H1 (cell line): Measurements from ENCODE around the gene SMIM28. TPM values are rescaled to one million over a fixed set of nuclear protein-coding genes. Genes with fewer than 3 reads are reported as not detected.

Experiments
- CTCF ChIA-PET: fragments of 300-600 bp; sonication (Branson Sonifier 250); formaldehyde crosslinking; loops from one replicate; lab custom pipeline; 2021; ENCODE audit not compliant: partially characterized antibody; lab: Charles Lee
- POLR2A ChIA-PET: fragments of 300-600 bp; sonication (Branson Sonifier 250); formaldehyde crosslinking; loops from one replicate; lab custom pipeline; 2021; ENCODE audit warnings: inconsistent platforms; ENCODE audit not compliant: partially characterized antibody; lab: Charles Lee
- DNase-seq, 2 experiments: peaks; one replicate each; pipeline versions ENCODE4 v3.0.0 to v3.0.0-alpha.2; 2010 to 2022; ENCODE audit warnings: low spot score in 2 of 2, low read depth in 1 of 2, mixed read lengths in 1 of 2
- FAIRE-seq: peaks from 2 replicates; lab custom pipeline; 2011; peaks lifted over from hg19 to GRCh38; lab: Jason Lieb, UNC
- H2AFZ ChIP-seq: 2 replicates; pipeline ENCODE4 v1.8.1; 2012; ENCODE audit warnings: low read length, inconsistent platforms
- H2AK5ac ChIP-seq: 2 replicates; pipeline ENCODE4 v1.6.1; 2013; ENCODE audit warnings: low read depth, low read length
- H2BK120ac ChIP-seq: replicated peaks from 2 replicates; pipeline ENCODE3; 2013; ENCODE audit warnings: low read depth, low read length, inconsistent platforms
- H2BK12ac ChIP-seq: 2 replicates; pipeline ENCODE4 v1.6.1; 2013; ENCODE audit warnings: low read depth, low read length
- H2BK15ac ChIP-seq: 2 replicates; pipeline ENCODE4 v1.6.1; 2013; ENCODE audit warnings: low read length
- H2BK20ac ChIP-seq: 2 replicates; pipeline ENCODE4 v1.6.1; 2013; ENCODE audit warnings: low read length
- H2BK5ac ChIP-seq: 2 replicates; pipeline ENCODE4 v1.6.1; 2013; ENCODE audit warnings: low read depth, low read length
- H3K14ac ChIP-seq: 2 replicates; pipeline ENCODE4 v1.6.1; 2013; ENCODE audit warnings: inconsistent platforms; ENCODE audit not compliant: insufficient read length
- H3K18ac ChIP-seq: 2 replicates; pipeline ENCODE4 v1.6.1; 2013; ENCODE audit warnings: low read length; ENCODE audit errors: extremely low read depth
- H3K23ac ChIP-seq: 2 replicates; pipeline ENCODE4 v1.6.1; 2013; ENCODE audit warnings: inconsistent platforms; ENCODE audit not compliant: insufficient read length
- H3K23me2 ChIP-seq: 2 replicates; pipeline ENCODE4 v1.6.1; 2013; ENCODE audit warnings: low read depth, low read length
- H3K27ac ChIP-seq: 2 replicates; pipeline ENCODE4 v1.6.1; 2011; ENCODE audit warnings: low read depth, low read length, inconsistent platforms
- H3K27me3 ChIP-seq, 4 experiments: replicated peaks in 1 of 4; 1 replicate in 1 of 4; 2 replicates in 3 of 4; pipeline versions ENCODE4 v1.6.1 to v1.8.1; 2011 to 2013; ENCODE audit warnings: low read length in 3 of 4, mild to moderate bottlenecking in 3 of 4, inconsistent platforms in 2 of 4, mixed read lengths in 2 of 4, moderate library complexity in 1 of 4; ENCODE audit not compliant: control insufficient read depth in 3 of 4, insufficient read depth in 3 of 4; ENCODE audit errors: extremely low read depth in 1 of 4
- H3K36me3 ChIP-seq, 4 experiments: 2 replicates each; pipeline versions ENCODE4 v1.6.1 to v1.8.1; 2011 to 2013; ENCODE audit warnings: mild to moderate bottlenecking in 4 of 4, low read length in 3 of 4, moderate library complexity in 2 of 4, control low read depth in 1 of 4, inconsistent platforms in 1 of 4; ENCODE audit not compliant: insufficient read depth in 4 of 4, control insufficient read depth in 2 of 4
- H3K4ac ChIP-seq: replicated peaks from 2 replicates; pipeline ENCODE3; 2013; ENCODE audit warnings: low read length, low read depth, mixed read lengths, inconsistent platforms; ENCODE audit not compliant: insufficient read length
- H3K4me1 ChIP-seq, 4 experiments: replicated peaks in 1 of 4; 1 replicate in 1 of 4; 2 replicates in 3 of 4; pipeline versions ENCODE4 v1.6.1 to v1.8.1; 2011 to 2013; ENCODE audit warnings: low read length in 3 of 4, inconsistent platforms in 2 of 4, mixed read lengths in 1 of 4; ENCODE audit not compliant: insufficient read depth in 4 of 4, control insufficient read depth in 3 of 4
- H3K4me2 ChIP-seq, 2 experiments: 2 replicates each; pipeline versions ENCODE4 v1.6.1 to v1.8.1; 2011 to 2013; ENCODE audit warnings: low read depth in 2 of 2, low read length in 2 of 2, control low read depth in 1 of 2, inconsistent platforms in 1 of 2, mild to moderate bottlenecking in 1 of 2; ENCODE audit not compliant: insufficient read depth in 1 of 2
- H3K4me3 ChIP-seq, 4 experiments: fragments of 200-600, 300-600 bp in 1 of 4; sonication (generic), shearing (Covaris generic), sonication (Bioruptor Twin) in 1 of 4; 2 replicates each; pipeline versions ENCODE4 v1.5.1 to v1.8.1; 2011 to 2016; ENCODE audit warnings: low read length in 4 of 4, low read depth in 3 of 4, control low read depth in 2 of 4, inconsistent platforms in 2 of 4, mild to moderate bottlenecking in 2 of 4, mixed read lengths in 1 of 4, moderate library complexity in 1 of 4; ENCODE audit not compliant: insufficient read depth in 2 of 4; ENCODE audit errors: extremely low read depth in 1 of 4
- H3K56ac ChIP-seq: replicated peaks from 2 replicates; pipeline ENCODE3; 2013; ENCODE audit warnings: low read depth, mild to moderate bottlenecking, mixed read lengths, low read length, inconsistent platforms; ENCODE audit not compliant: insufficient read length
- H3K79me1 ChIP-seq: 2 replicates; pipeline ENCODE4 v1.6.1; 2013; ENCODE audit warnings: low read depth, low read length, control low read depth
- H3K79me2 ChIP-seq, 2 experiments: 2 replicates each; pipeline versions ENCODE4 v1.6.1 to v1.8.1; 2012 to 2013; ENCODE audit warnings: low read length in 2 of 2, mild to moderate bottlenecking in 2 of 2, inconsistent platforms in 1 of 2; ENCODE audit not compliant: insufficient read depth in 2 of 2, control insufficient read depth in 1 of 2
- H3K9ac ChIP-seq, 4 experiments: replicated peaks in 1 of 4; 1 replicate in 1 of 4; 2 replicates in 3 of 4; pipeline versions ENCODE4 v1.6.1 to v1.8.1; 2011 to 2013; ENCODE audit warnings: low read depth in 3 of 4, low read length in 3 of 4, control low read depth in 2 of 4, mild to moderate bottlenecking in 2 of 4, moderate library complexity in 2 of 4, inconsistent platforms in 1 of 4; ENCODE audit errors: extremely low read depth in 1 of 4
- H3K9me3 ChIP-seq, 2 experiments: 2 replicates each; pipeline versions ENCODE4 v1.6.1 to v1.8.1; 2012 to 2013; ENCODE audit warnings: mild to moderate bottlenecking in 2 of 2, moderate library complexity in 2 of 2, control low read depth in 1 of 2, inconsistent platforms in 1 of 2, low read depth in 1 of 2, low read length in 1 of 2, mixed read lengths in 1 of 2; ENCODE audit not compliant: insufficient read depth in 2 of 2
- H4K20me1 ChIP-seq, 2 experiments: replicated peaks in 1 of 2; 2 replicates each; pipeline versions ENCODE3 to v1.8.1; 2011 to 2013; ENCODE audit warnings: inconsistent platforms in 2 of 2, low read length in 2 of 2, mild to moderate bottlenecking in 1 of 2; ENCODE audit not compliant: insufficient read depth in 2 of 2, control insufficient read depth in 1 of 2
- H4K5ac ChIP-seq: 2 replicates; pipeline ENCODE4 v1.6.1; 2013; ENCODE audit warnings: low read length, low read depth, mixed read lengths, inconsistent platforms; ENCODE audit not compliant: insufficient read length
- H4K8ac ChIP-seq: 2 replicates; pipeline ENCODE4 v1.8.0; 2013; ENCODE audit warnings: mild to moderate bottlenecking, moderate library complexity, low read length, inconsistent platforms; ENCODE audit not compliant: insufficient read depth; ENCODE audit errors: extremely low read depth
- H4K91ac ChIP-seq: replicated peaks from 2 replicates; pipeline ENCODE3; 2013; ENCODE audit warnings: low read length, mixed read lengths, inconsistent platforms; ENCODE audit not compliant: insufficient read length
- ATF2 ChIP-seq: IDR thresholded peaks from 2 replicates; pipeline ENCODE4 v1.6.1; 2012; ENCODE audit warnings: low read length, inconsistent platforms
- ATF3 ChIP-seq: IDR thresholded peaks from 2 replicates; pipeline ENCODE4 v1.6.1; 2011; ENCODE audit warnings: low read depth, mild to moderate bottlenecking, low read length; ENCODE audit not compliant: insufficient read depth
- EZH2 ChIP-seq: fragments of 200-600 bp; sonication (generic); IDR thresholded peaks from 2 replicates; pipeline ENCODE4 v1.7.1; 2012; ENCODE audit warnings: low read depth, mild to moderate bottlenecking, moderate library complexity, low read length, inconsistent platforms; ENCODE audit not compliant: severe bottlenecking
- SP2 ChIP-seq: IDR thresholded peaks from 2 replicates; pipeline ENCODE4 v1.6.1; 2012; ENCODE audit warnings: mild to moderate bottlenecking, low read length, inconsistent platforms
- USF2 ChIP-seq: IDR thresholded peaks from 2 replicates; pipeline ENCODE4 v1.6.1; 2011; ENCODE audit warnings: low read length, improper control_type of control experiment
- WGBS, 2 experiments: shearing (Covaris generic) in 1 of 2; methylation state at CpG; one replicate each; pipeline versions ENCODE4 v1.1.6 to v1.1.7; 2013 to 2015; ENCODE audit warnings: low lambda C conversion rate in 2 of 2, mixed read lengths in 2 of 2, inconsistent platforms in 1 of 2, low coverage in 1 of 2, missing lambda C conversion rate in 1 of 2; ENCODE audit not compliant: insufficient replicate concordance in 2 of 2, insufficient coverage in 1 of 2, insufficient read length in 1 of 2; ENCODE audit errors: extremely low coverage in 1 of 2, missing lambda C conversion rate in 1 of 2; 5-methylcytosine and 5-hydroxymethylcytosine counted together
- polyA plus RNA-seq, 7 experiments: library from polyadenylated mRNA; depleted of rRNA in 3 of 7; stranded (reverse) in 5 of 7; unstranded in 2 of 7; fragments of >200 nt in 5 of 7; fragments of 200-250 nt in 2 of 7; gene quantifications; 1 replicate in 5 of 7; 2 replicates in 1 of 7; 4 replicates in 1 of 7; pipeline versions ENCODE4 v1.2.1 to v1.2.3, GENCODE V29; 2011 to 2013; ENCODE audit warnings: missing spikeins in 2 of 7, mixed read lengths in 2 of 7
- total RNA-seq: library from RNA; stranded (reverse); fragmentation: NEBNext Ultra II Directional; extraction: Animal tissue kit (Norgen Biotek cat#: 25700); gene quantifications from 2 replicates; pipeline ENCODE4 v1.2.1, GENCODE V29; 2021

Gene SMIM28
- total and polyA plus RNA-seq, 2 of the 8 experiments (the other 6 are each of a cell fraction or from before 2014, with no cell fraction given) = not detected

- Histone ChIP-seq H3K4ac (no peak overlapping the region), H3K27ac (no peak overlapping the region), H2AFZ (no peak overlapping the region), H2BK15ac (no peak overlapping the region), H3K4me3 (no peak overlapping the region), H3K18ac (no peak overlapping the region), H2BK120ac (no peak overlapping the region), H3K4me1 (peaks cover 5 to 12% (median 10%) of the 10 kb centered on the region in 4 experiments; a peak in 5 of 7 replicates), H4K8ac (0 out of 2 replicates have a peak overlapping the region, but pooled peaks have one; percentile 39)
- TF ChIP-seq USF2 (peak; percentile 87), EZH2 (no peak), ATF2 (0 out of 2 replicates have a peak, but pooled peaks have one; percentile 30), SP2 (no peak), ATF3 (peak; percentile 70)
- TF ChIP-seq, all 59 proteins: peak for 3
- CTCF ChIA-PET = interaction anchor here (0.7 to 2.0 kb wide), 3 partner anchors 17 to 68 kb away, joined by 3 to 8 read pairs (median 6); partner anchors contain the start of gene HEBP2
- DNase-seq (no peak), FAIRE-seq (no peak)
- WGBS, 2 experiments = 86% methylated on average over 8 of the region's 8 CpGs; no CpG with 5 or more reads in 1 of the 2 experiments
- Histone ChIP-seq H3K14ac (no peak overlapping the region), H4K20me1 (no peaks in the 10 kb centered on the region), H4K91ac (no peak overlapping the region), H3K23ac (no peak overlapping the region), H2AK5ac (no peak overlapping the region), H4K5ac (no peak overlapping the region), H3K27me3 (no peaks in the 10 kb centered on the region), H3K79me1 (no peaks in the 10 kb centered on the region), H3K56ac (no peak overlapping the region), H2BK20ac (no peak overlapping the region), H3K36me3 (peaks cover 0 to 10% (median 5%) of the 10 kb centered on the region in 4 experiments; a peak in 5 of 8 replicates), H3K79me2 (no peaks in the 10 kb centered on the region), H2BK5ac (no peak overlapping the region), H3K23me2 (no peaks in the 10 kb centered on the region), H3K9ac (no peak overlapping the region), H3K9me3 (no peaks in the 10 kb centered on the region), H3K4me2 (no peak overlapping the region), H2BK12ac (no peak overlapping the region)
- POLR2A ChIA-PET = no interaction called here
Observed at GRCh38 chr6:138336221-138336620, 41.5 kb upstream of the SMIM28 start.
